Activated naive CD8-positive, alpha-beta T cell treated with anti-CD3 and anti-CD28 coated beads, Interleukin-2, amount 10 ng/mL, durations not matched to agents 7 days and 5 days (primary cell): ENCODE results near the gene KLF5. TPM values are rescaled to one million over a fixed set of nuclear protein-coding genes. Genes with fewer than 3 reads are reported as not detected.
"Not testable (repeated sequence)": the region's sequence is repeated elsewhere in the genome, so short reads cannot be mapped to it uniquely, and the experiment has no call there.

Experiments used
- ATAC-seq: fragments of 150-1000 bp; cut with Tn5 transposase; one replicate; pipeline ENCODE4 v1.10.0; 2021; ENCODE audit warnings: low read depth, moderate library complexity
- POLR2A ChIA-PET: fragments of 350-600 bp; sonication (Branson Sonifier 250); formaldehyde crosslinking; loops from one replicate; lab custom pipeline; 2021; ENCODE audit warnings: antibody characterized with exemption; lab: Charles Lee
- DNase-seq: peaks from one replicate; pipeline ENCODE4 v3.0.0; 2021
- H3K27ac Mint-ChIP-seq: one replicate; pipeline ENCODE4 v1.8.0; 2022; ENCODE audit warnings: mild to moderate bottlenecking, mixed read lengths
- H3K27me3 Mint-ChIP-seq: one replicate; pipeline ENCODE4 v1.8.0; 2022; ENCODE audit warnings: mild to moderate bottlenecking, moderate library complexity, mixed read lengths
- H3K36me3 Mint-ChIP-seq: one replicate; pipeline ENCODE4 v1.8.0; 2021; ENCODE audit warnings: mild to moderate bottlenecking, mixed read lengths
- H3K4me1 Mint-ChIP-seq: one replicate; pipeline ENCODE4 v1.8.0; 2021; ENCODE audit warnings: mixed read lengths
- H3K4me3 Mint-ChIP-seq: one replicate; pipeline ENCODE4 v1.8.0; 2022; ENCODE audit warnings: mild to moderate bottlenecking, moderate library complexity, mixed read lengths
- H3K9me3 Mint-ChIP-seq: one replicate; pipeline ENCODE4 v1.8.0; 2021; ENCODE audit warnings: mixed read lengths
- total RNA-seq, 2 experiments: library from RNA; stranded (reverse); gene quantifications; one replicate each; pipeline ENCODE4 v1.2.3, GENCODE V29; 2021

The KLF5 gene
- total RNA-seq, 2 experiments from 2014 or later: 6.1 to 6.4 TPM

DNA sequence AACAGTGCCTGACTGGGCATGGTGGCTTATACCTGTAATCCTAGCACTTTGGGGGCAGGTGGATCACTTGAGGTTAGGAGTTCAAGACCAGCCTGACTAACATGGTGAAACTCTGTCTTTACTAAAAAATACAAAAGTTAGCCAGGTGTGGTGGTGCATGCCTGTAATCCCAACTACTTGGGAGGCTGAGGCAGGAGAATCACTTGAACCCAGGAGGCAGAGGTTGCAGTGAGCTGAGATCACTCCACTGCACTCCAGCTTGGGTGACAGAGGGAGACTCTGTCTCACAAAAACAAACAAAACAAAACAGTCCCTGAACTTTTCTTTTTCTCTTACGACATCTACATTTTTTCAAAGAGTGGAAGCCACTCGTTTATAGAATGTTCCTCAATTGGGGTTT lies 10.2 kb upstream of the KLF5 start:
- POLR2A ChIA-PET, ATAC-seq, H3K36me3 Mint-ChIP-seq, H3K4me3 Mint-ChIP-seq, H3K4me1 Mint-ChIP-seq, H3K27me3 Mint-ChIP-seq, H3K9me3 Mint-ChIP-seq, H3K27ac Mint-ChIP-seq, DNase-seq: not testable (repeated sequence)

DNA sequence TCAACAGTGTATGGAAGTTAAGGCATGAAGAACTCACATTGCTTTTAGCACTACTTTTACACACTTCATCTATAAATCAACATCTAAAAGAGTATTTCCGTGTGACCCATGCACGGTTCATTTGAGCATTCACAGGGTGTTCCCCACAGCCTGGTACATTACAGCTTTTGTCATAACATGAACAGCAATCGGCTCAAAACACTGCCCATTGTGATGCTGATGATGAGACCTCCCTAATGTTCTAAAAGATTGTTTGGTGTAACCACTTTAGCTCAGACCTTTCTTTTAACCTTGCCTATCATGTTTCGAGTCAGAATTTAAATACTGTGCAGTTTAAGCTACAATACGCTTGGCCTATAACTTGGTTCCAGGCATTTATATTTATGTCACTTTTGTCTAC lies 4.1 kb upstream of the KLF5 start:
- Mint-ChIP-seq H3K4me3 (no peak overlapping the region), H3K4me1 (peaks cover 8% of the 10 kb centered on the region), H3K27ac (no peak overlapping the region), H3K9me3 (peaks cover 1% of the 10 kb centered on the region), H3K27me3 (peaks cover 26% of the 10 kb centered on the region), H3K36me3 (no peaks in the 10 kb centered on the region)
- no peak for ATAC-seq
- POLR2A ChIA-PET: no interaction called here
- no peak for DNase-seq

DNA sequence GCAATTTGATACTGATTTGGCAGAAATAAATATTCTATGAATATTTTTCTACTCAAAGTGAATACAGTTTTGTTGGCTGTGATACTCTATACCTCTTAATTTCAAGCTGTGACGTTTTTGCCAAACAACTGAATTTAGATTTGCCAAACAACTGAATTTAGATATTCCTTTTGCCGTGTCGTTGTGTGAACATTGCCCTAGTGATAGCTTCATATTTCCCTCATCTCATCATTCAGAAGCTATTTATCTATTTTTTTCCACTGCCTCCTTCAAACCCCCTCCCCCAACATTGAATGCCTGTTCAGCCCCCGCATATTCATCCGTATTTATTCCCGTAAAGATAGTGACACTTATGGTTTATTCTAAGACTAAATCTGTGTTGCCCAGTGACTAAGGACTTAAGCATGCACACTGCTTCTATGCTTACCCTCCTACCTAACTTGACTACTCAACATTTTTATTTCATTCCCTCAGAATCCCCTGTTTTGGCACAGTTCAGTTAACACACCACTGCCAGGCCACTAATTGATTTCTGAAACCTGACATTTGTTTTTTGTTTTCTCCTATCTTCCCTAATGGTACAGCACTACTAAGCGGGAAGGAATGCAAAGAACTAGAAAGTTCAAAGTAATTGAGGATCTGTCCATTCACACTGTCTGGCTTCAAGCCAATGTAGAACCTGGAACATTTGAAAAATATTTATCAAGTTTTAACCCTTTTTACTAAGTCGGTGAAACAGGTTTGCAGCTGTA lies 2.8 kb upstream of the KLF5 start:
- Mint-ChIP-seq H3K27ac (no peak overlapping the region), H3K9me3 (no peaks in the 10 kb centered on the region), H3K4me1 (peaks cover 16% of the 10 kb centered on the region), H3K27me3 (peaks cover 26% of the 10 kb centered on the region), H3K4me3 (no peak overlapping the region), H3K36me3 (no peaks in the 10 kb centered on the region)
- POLR2A ChIA-PET: no interaction called here
- DNase-seq (no peak), ATAC-seq (no peak)

DNA sequence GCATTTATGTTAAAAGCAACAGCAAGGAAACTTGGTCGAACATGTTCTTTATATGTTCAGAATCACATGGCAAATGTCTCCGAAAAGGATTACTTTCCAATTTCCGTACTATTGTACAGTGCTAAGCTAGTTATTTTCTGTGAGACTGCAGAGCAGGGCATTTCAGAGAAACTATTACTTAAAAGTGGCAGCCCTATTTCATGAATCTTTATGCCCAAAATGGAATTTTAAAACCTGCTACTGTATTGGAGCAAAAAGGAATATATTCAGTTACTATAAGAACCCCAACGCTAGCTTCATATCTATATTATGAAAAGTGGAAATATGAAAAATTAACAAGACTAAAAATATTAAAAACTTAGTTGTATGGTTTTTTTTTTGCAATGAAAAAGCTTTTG lies 2.2 kb upstream of the KLF5 start:
- no peak for ATAC-seq
- H3K27me3 Mint-ChIP-seq: peaks cover 26% of the 10 kb centered on the region
- POLR2A ChIA-PET: no interaction called here
- no peaks in the 10 kb centered on the region for H3K36me3 Mint-ChIP-seq
- no peak overlapping the region for H3K4me3 Mint-ChIP-seq
- H3K9me3 Mint-ChIP-seq: no peaks in the 10 kb centered on the region
- DNase-seq: no peak
- peaks cover 18% of the 10 kb centered on the region for H3K4me1 Mint-ChIP-seq
- no peak overlapping the region for H3K27ac Mint-ChIP-seq

DNA sequence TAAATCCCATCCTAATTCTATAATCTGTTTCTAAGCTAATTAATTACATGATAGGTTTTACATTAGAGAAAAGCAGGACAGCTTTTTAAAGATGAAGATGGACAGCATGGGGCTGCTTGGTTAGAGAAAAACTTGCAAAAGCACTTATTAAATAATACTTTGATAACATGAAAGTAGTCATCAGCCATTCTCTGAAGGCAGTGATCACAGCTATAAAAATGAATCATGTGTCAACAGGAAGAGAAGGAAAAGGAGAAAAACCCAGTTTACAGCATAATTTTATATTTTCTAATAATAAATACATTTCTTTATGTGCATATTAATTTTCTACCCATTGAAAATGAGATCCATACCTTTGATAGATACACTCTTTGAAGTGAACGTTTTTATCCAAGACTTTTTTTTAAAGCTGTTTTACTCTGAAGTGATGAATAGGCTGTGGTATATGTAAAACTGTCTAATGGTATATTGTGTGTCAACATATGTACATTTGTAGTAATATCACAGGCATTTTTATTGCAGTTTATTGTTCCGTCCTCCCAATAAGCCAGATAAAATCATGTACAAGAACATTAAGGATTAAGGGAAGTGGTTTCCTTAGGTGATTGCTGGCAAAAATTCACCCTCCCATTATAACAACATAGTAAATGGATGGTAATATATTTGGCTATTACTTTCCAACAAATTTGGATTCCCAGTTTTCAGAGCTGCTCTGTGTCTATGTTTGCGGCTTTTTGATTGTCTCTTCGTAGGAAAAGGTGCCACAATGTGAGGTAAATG lies 1.3 kb upstream of the KLF5 start:
- Mint-ChIP-seq H3K4me1 (peaks cover 22% of the 10 kb centered on the region), H3K27ac (no peak overlapping the region), H3K36me3 (peaks cover 8% of the 10 kb centered on the region), H3K27me3 (peaks cover 26% of the 10 kb centered on the region), H3K4me3 (no peak overlapping the region), H3K9me3 (no peaks in the 10 kb centered on the region)
- POLR2A ChIA-PET: no interaction called here
- ATAC-seq (no peak), DNase-seq (no peak)

- POLR2A ChIA-PET: interaction anchor here (0.6 to 1.2 kb wide), 2 partner anchors 657 to 708 kb away, joined by 3 read pairs; no protein-coding TSS in a partner anchor
- DNase-seq (no peak), ATAC-seq (no peak)
- H3K36me3 Mint-ChIP-seq: peaks cover 11% of the 10 kb centered on the region
- H3K27ac Mint-ChIP-seq: no peak overlapping the region
- peak overlapping the region; percentile 86 for H3K4me3 Mint-ChIP-seq
- no peaks in the 10 kb centered on the region for H3K9me3 Mint-ChIP-seq
- peaks cover 22% of the 10 kb centered on the region for H3K4me1 Mint-ChIP-seq
- peaks cover 26% of the 10 kb centered on the region for H3K27me3 Mint-ChIP-seq
Observed at GRCh38 chr13:73058064-73058313, 816 bp upstream of the KLF5 start.

DNA sequence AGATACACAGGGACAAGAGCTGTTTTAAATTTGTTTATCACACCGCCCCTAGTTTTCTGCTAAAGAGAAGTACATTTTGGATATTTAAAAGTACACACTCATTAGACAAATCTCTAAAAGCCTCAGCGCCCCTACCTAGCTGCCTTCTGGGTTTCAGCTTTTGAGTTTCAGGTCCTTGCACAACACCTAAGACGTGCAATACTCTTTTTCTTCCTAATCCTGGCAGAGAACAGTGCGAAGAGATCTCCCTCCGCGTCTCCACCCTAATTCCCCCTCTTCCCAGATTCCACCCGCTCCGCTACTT lies 421 bp upstream of the KLF5 start:
- H3K9me3 Mint-ChIP-seq: no peaks in the 10 kb centered on the region
- peak overlapping the region; percentile 89 for H3K27ac Mint-ChIP-seq
- H3K27me3 Mint-ChIP-seq: peaks cover 26% of the 10 kb centered on the region
- H3K4me1 Mint-ChIP-seq: peaks cover 22% of the 10 kb centered on the region
- H3K4me3 Mint-ChIP-seq: peak overlapping the region; percentile 86
- DNase-seq: no peak
- peaks cover 13% of the 10 kb centered on the region for H3K36me3 Mint-ChIP-seq
- POLR2A ChIA-PET: interaction anchor here (0.6 to 1.2 kb wide), 3 partner anchors 249 to 708 kb away, joined by 3 read pairs; no protein-coding TSS in a partner anchor
- no peak for ATAC-seq

DNA sequence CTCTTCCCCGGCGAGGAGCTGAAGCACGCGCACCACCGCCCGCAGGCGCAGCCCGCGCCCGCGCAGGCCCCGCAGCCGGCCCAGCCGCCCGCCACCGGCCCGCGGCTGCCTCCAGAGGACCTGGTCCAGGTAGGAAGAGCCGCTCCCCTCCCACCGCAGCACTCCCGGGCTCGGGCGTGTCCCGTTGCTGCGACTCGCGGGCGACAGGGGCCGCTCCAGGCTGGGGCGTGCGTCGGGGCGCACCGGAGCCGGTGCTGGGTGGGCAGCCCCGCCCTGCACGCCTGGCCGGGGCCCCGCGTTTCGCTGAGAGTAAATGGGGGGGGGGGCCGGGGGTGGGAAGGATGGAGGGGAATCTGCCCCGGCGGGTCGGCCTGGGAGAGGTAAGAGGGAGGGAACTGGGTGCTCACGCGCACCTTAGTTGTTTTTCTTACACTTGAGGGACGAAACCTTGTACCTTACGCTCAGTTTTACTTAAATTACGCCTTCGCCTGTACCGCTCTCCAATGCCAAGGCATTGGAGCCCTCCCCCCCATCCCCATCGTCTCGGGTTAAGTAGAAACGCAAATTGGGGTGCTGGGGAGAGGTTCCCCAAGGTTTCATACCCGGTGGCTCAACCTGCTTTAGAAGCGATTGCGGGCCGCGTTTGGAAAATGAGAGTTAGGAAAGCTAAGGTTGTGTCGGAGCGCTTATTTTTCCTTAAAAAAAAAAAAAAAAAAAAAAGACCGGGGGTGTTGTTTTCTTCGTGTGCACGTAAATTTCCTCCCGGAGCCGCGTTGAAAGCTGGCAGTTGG lies 850 bp downstream of the KLF5 start:
- DNase-seq (peak; percentile 78), ATAC-seq (peak; percentile 32)
- H3K27me3 Mint-ChIP-seq: peaks cover 26% of the 10 kb centered on the region
- no peaks in the 10 kb centered on the region for H3K9me3 Mint-ChIP-seq
- H3K36me3 Mint-ChIP-seq: peaks cover 18% of the 10 kb centered on the region
- peaks cover 22% of the 10 kb centered on the region for H3K4me1 Mint-ChIP-seq
- peak overlapping the region; percentile 64 for H3K27ac Mint-ChIP-seq
- peak overlapping the region; percentile 88 for H3K4me3 Mint-ChIP-seq
- POLR2A ChIA-PET: interaction anchor here (0.6 to 1.6 kb wide), 8 partner anchors 9 to 706 kb away, joined by 3 to 5 read pairs (median 3); no protein-coding TSS in a partner anchor

DNA sequence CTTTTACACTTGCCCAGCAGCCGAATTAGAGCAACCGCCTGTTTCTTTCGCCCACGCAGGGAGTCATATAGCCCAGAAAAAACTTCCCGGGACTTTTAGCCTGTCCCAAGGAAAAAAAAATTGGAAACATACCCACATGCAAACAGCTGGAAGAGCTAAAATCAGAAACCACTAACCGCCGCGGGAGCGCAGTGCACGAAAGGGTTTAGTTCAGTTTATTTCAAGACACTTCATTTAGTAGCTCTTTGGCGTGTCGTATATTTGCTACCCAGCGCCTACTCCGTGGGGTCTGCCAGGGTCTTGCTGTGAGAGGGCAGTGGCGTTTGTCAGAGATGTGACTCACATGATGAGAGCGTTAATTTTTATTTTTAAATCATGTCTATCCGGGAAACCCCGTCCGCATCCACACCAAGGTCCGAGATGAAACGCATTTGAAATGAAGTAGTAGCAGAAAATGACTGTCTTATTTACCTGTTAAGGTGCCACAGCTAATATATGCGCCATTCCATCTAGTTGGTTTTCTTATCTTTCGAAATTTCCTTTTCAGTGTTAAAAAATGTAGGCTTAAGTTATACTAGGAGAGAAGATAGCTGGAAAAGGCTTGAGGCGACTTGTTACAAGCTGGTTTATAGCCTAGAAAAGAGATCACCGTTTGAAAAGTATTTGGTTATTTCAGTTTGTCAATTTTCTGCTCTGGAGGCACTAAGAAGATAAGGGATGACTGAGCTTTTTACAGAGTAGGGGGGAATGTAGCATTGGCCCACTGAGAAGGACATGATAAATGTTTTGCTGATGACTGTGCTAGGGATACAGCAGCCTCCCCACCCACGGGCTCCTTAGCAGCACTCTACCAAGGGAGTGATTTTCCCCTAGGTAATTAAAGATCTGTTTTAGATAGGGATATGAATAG lies 1.7 kb downstream of the KLF5 start:
- Mint-ChIP-seq H3K36me3 (peaks cover 18% of the 10 kb centered on the region), H3K4me1 (peaks cover 22% of the 10 kb centered on the region), H3K9me3 (no peaks in the 10 kb centered on the region), H3K27me3 (peaks cover 24% of the 10 kb centered on the region), H3K4me3 (peak overlapping the region; percentile 88), H3K27ac (peak overlapping the region; percentile 7)
- ATAC-seq (no peak), DNase-seq (peak; percentile 35)
- POLR2A ChIA-PET: interaction anchor here (0.6 to 1.6 kb wide), 4 partner anchors 12 to 642 kb away, joined by 3 to 5 read pairs (median 4); no protein-coding TSS in a partner anchor

GRCh38 chr13:73061473-73061872 lies 2.7 kb downstream of the KLF5 start:
- Mint-ChIP-seq H3K27ac (no peak overlapping the region), H3K36me3 (peaks cover 18% of the 10 kb centered on the region), H3K4me3 (no peak overlapping the region), H3K9me3 (no peaks in the 10 kb centered on the region), H3K27me3 (peaks cover 14% of the 10 kb centered on the region), H3K4me1 (peaks cover 22% of the 10 kb centered on the region)
- ATAC-seq (no peak), DNase-seq (no peak)
- POLR2A ChIA-PET: no interaction called here

GRCh38 chr13:73061876-73062275 lies 3.1 kb downstream of the KLF5 start:
- Mint-ChIP-seq H3K27me3 (peaks cover 11% of the 10 kb centered on the region), H3K9me3 (no peaks in the 10 kb centered on the region), H3K4me1 (peaks cover 22% of the 10 kb centered on the region), H3K36me3 (peaks cover 18% of the 10 kb centered on the region), H3K4me3 (no peak overlapping the region), H3K27ac (no peak overlapping the region)
- DNase-seq (no peak), ATAC-seq (no peak)
- POLR2A ChIA-PET: no interaction called here

DNA sequence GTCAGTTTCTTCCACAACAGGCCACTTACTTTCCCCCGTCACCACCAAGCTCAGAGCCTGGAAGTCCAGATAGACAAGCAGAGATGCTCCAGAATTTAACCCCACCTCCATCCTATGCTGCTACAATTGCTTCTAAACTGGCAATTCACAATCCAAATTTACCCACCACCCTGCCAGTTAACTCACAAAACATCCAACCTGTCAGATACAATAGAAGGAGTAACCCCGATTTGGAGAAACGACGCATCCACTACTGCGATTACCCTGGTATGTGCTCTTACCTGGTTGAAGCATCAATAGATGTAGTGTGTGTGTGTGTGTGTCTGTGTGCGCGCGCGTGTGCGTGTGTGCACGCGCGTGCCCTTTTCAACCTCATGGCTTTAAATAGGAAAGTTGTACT lies 3.7 kb downstream of the KLF5 start:
- no peak for DNase-seq
- ATAC-seq: no peak
- Mint-ChIP-seq H3K4me3 (no peak overlapping the region), H3K27me3 (peaks cover 6% of the 10 kb centered on the region), H3K4me1 (peaks cover 22% of the 10 kb centered on the region), H3K36me3 (peaks cover 19% of the 10 kb centered on the region), H3K9me3 (no peaks in the 10 kb centered on the region), H3K27ac (no peak overlapping the region)
- POLR2A ChIA-PET: no interaction called here

DNA sequence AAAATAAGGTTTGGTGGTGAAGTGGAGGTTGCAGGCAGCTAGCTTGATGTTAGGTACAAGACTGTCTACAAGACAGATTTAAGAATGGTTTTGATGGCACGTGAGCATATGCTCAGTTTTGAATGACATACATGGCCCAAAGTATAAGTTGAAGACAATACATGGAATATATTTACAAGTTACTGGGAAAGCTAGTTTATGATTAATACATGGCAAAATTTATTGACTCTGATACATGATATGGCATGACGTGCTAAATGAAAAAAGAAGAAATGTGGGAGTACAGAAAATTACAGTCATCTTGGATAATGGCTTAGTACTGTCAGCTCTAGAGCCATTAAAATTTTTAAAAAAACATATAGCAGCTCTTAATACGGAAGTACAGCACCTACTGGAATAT lies 4.4 kb downstream of the KLF5 start:
- POLR2A ChIA-PET: no interaction called here
- H3K36me3 Mint-ChIP-seq: peaks cover 21% of the 10 kb centered on the region
- peaks cover 2% of the 10 kb centered on the region for H3K27me3 Mint-ChIP-seq
- H3K4me3 Mint-ChIP-seq: no peak overlapping the region
- ATAC-seq (no peak), DNase-seq (no peak)
- peaks cover 20% of the 10 kb centered on the region for H3K4me1 Mint-ChIP-seq
- H3K27ac Mint-ChIP-seq: no peak overlapping the region
- H3K9me3 Mint-ChIP-seq: no peaks in the 10 kb centered on the region
